Heart left ventricle (tissue), 16 donors: ENCODE data around the gene PXK. TPM values are rescaled to one million over a fixed set of nuclear protein-coding genes. Genes with fewer than 3 reads are reported as not detected.

Source experiments
- ATAC-seq, 4 donors: fragments of 200-7000 bp; cut with Tn5 transposase; one replicate each; pipeline ENCODE4 v1.9.1; 2020 to 2022; ENCODE audit warnings: moderate library complexity in 4 of 4, mild to moderate bottlenecking in 3 of 4, moderate number of reproducible peaks in 1 of 4
- DNase-seq, 5 donors: peaks; one replicate each; pipeline ENCODE4 v3.0.0-alpha.2; 2020
- H3K27ac ChIP-seq, 12 donors: fragments of 200-600 bp; sonication (generic) in 4 of 12; one replicate each; pipeline versions ENCODE4 v1.5.0 to v1.8.0; 2016 to 2022; ENCODE audit warnings: mild to moderate bottlenecking in 2 of 12
- H3K27me3 ChIP-seq, 9 donors: fragments of 200-600 bp; sonication (generic) in 2 of 9; one replicate each; pipeline versions ENCODE4 v1.5.1 to v1.8.0; 2016 to 2022; ENCODE audit warnings: mild to moderate bottlenecking in 3 of 9
- H3K36me3 ChIP-seq, 9 donors: fragments of 200-600 bp; sonication (generic) in 2 of 9; one replicate each; pipeline versions ENCODE4 v1.5.0 to v1.8.0; 2018 to 2022; ENCODE audit warnings: mild to moderate bottlenecking in 2 of 9
- H3K4me1 ChIP-seq, 12 donors: fragments of 200-600 bp; sonication (generic) in 4 of 12; one replicate each; pipeline versions ENCODE4 v1.5.0 to v1.8.0; 2016 to 2022; ENCODE audit warnings: mild to moderate bottlenecking in 3 of 12
- H3K4me3 ChIP-seq, 12 donors: fragments of 200-600 bp; sonication (generic) in 4 of 12; one replicate each; pipeline versions ENCODE4 v1.5.0 to v1.8.0; 2017 to 2022; ENCODE audit warnings: mild to moderate bottlenecking in 9 of 12, moderate library complexity in 4 of 12
- H3K9me3 ChIP-seq, 12 donors: fragments of 200-600 bp; sonication (generic) in 4 of 12; one replicate each; pipeline versions ENCODE4 v1.5.0 to v1.8.0; 2016 to 2022; ENCODE audit warnings: mild to moderate bottlenecking in 1 of 12
- CTCF ChIP-seq, 12 donors: fragments of 200-600 bp; sonication (generic) in 4 of 12; IDR thresholded peaks; one replicate each; pipeline versions ENCODE4 v1.5.0 to v1.8.0; 2018 to 2022; ENCODE audit warnings: antibody characterized with exemption in 12 of 12, mild to moderate bottlenecking in 5 of 12
- POLR2A ChIP-seq, 2 donors: fragments of 450-650 bp; IDR thresholded peaks; one replicate each; pipeline ENCODE4 v1.6.1; 2017; ENCODE audit warnings: antibody characterized with exemption in 2 of 2, mild to moderate bottlenecking in 2 of 2, moderate library complexity in 2 of 2
- WGBS, 4 donors: extraction: QIAGEN DNeasy Blood & Tissue Kit in 2 of 4; methylation state at CpG; one replicate each; pipeline versions ENCODE4 v1.1.5 to v1.1.7; 2013 to 2018; 5-methylcytosine and 5-hydroxymethylcytosine counted together
- intact Hi-C, 10 donors: fragments of 100-400 bp; cut with DNase I; formaldehyde crosslinking; loops; one replicate each; pipeline versions ENCODE4 v1.11.1 to v1.14.2; 2022
- polyA plus RNA-seq, 2 donors: library from polyadenylated mRNA; stranded (reverse); fragments of 200-250 nt; gene quantifications; one replicate each; pipeline ENCODE4 v1.2.3, GENCODE V29; 2013
- total RNA-seq, 9 donors: library from RNA; depleted of rRNA in 2 of 9; stranded (reverse); fragments of >200 nt in 2 of 9; fragmentation: NEBNext Ultra II Directional in 3 of 9; extraction: Animal tissue kit (Norgen Biotek cat#: 25700) in 3 of 9; gene quantifications; one replicate each; pipeline versions ENCODE4 v1.1.0 to v1.2.4, GENCODE V29; 2016 to 2023
- donor health status: ischemic (EF 13 %, LVEDD 7.1; RV severe dilation, severe dysfunction).
- donor health status: healthy with polysubstance abuse.
- donor health status: DM: no; HTN: yes; CAD: no.
- donor health status: DM: no; HTN: no; CAD: no.
- donor health status: ischemic (EF 25% LVEDD 6.9; RV normal size, moderate dysfunction).
- donor health status: ischemic (EF 25% LVEDD 5.7; RV mildly dilated, moderate dysfunction).
- donor health status: healthy.
- donor health status: DM: yes; HTN: yes; CAD: no.
- donor health status: ischemic (EF 35%, LVEDD 5.7; RV mildly dilated, moderate dysfunction).
- donor health status: nonischemic (EF 11% LVEDD 7.7; RV severe dilation, severe dysfunction).
- donor health status: DM: yes; HTN: yes; CAD: no.
- donor health status: PGD.
- donor health status: ischemic (EF 29% LVEDD 5.4; RV normal size, mild dysfunction).
- donor health status: nonischemic (EF 23%, LVEDD 6.1; RV moderate dilation, normal function).

The PXK gene
- total and polyA plus RNA-seq, 11 donors: 3.4 to 24.3 (median 12.7) TPM

DNA sequence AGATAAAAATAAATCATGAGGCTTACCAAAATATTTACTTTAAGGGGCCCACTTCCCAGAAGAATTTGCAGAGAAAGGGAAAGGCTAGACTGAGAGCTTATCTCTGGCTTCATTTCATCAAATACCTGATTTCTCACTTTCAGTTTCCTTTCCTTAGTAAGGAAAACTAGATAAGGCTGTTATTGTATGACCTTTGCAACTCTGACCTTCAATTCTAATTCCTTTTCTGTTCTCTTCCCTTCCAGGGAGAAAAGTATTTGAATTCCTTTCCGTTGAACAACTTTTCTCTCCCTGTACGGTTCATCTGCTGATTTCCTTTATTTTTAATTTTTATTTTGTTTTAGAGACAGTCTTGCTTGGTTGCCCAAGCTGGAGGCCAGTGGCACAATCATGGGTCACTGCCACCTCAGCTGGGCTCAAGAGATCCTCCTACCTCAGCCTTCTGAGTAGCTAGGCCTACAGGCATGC lies 7.1 kb upstream of the PXK start:
- Histone ChIP-seq H3K27ac (peak overlapping the region in 8 of 12 donors; percentile 0 to 67 (median 23)), H3K27me3 (no peaks in the 10 kb centered on the region), H3K36me3 (peaks cover 0 to 5% (median 0%) of the 10 kb centered on the region in 9 donors), H3K4me3 (no peak overlapping the region), H3K9me3 (no peaks in the 10 kb centered on the region), H3K4me1 (peaks cover 0 to 23% (median 10%) of the 10 kb centered on the region in 12 donors)
- intact Hi-C loops: loop anchor here in 1 of 10 donors (5.0 kb wide), 1 partner anchor 162 kb away; no protein-coding TSS in a partner anchor
- no peak for ATAC-seq
- WGBS, 4 donors: 37 to 58% (median 49%) methylated on average over 2 of the region's 2 CpGs
- TF ChIP-seq CTCF (IDR thresholded peaks at IDR 0.05): no peak
- no peak for TF ChIP-seq POLR2A (IDR thresholded peaks at IDR 0.05)
- no peak for DNase-seq

DNA sequence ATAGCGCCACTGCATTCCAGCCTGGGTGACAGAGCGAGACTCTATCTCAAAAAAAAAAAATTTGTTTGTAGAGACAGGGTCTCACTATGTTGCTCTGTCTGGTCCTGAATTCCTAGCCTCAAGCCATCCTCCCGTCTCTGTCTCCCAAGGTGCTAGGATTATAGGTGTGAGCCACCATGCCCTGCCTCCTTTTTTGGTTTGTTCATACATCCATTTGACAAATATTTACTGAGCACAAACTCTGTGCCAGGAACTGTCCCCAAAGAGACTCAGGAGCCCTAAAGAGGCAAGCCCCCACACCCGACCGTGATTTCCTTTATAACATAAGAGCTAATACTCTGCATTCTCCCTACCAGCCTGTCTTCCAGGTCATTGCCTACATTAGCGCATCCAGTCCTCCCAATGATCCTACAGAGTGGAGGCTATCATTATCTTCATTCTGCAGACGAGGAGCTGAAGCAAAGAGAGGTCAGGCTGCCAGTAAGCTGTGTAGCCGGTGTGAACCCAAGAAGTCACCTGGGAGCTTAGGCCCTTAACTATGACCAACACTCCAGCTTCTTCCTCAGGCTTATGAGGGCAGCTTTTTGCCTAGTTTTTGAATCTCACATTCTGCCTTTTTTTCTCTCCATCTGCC lies 6.3 kb upstream of the PXK start:
- DNase-seq: no peak
- H3K27ac ChIP-seq: no peak overlapping the region
- H3K4me1 ChIP-seq: peaks cover 0 to 23% (median 10%) of the 10 kb centered on the region in 12 donors
- peaks cover 0 to 2% (median 0%) of the 10 kb centered on the region in 9 donors for H3K36me3 ChIP-seq
- H3K4me3 ChIP-seq: no peak overlapping the region
- intact Hi-C loops: loop anchor here in 1 of 10 donors (5.0 kb wide), 1 partner anchor 161 kb away; no protein-coding TSS in a partner anchor
- H3K27me3 ChIP-seq: no peaks in the 10 kb centered on the region
- ATAC-seq: no peak
- TF ChIP-seq POLR2A (IDR thresholded peaks at IDR 0.05): no peak
- no peak for TF ChIP-seq CTCF (IDR thresholded peaks at IDR 0.05)
- 94 to 97% (median 96%) methylated on average over 8 of the region's 8 CpGs for WGBS, 4 donors
- H3K9me3 ChIP-seq: no peaks in the 10 kb centered on the region

- WGBS, 4 donors: 88 to 94% (median 91%) methylated on average over 8 of the region's 8 CpGs
- Histone ChIP-seq H3K9me3 (no peaks in the 10 kb centered on the region), H3K27me3 (no peaks in the 10 kb centered on the region), H3K4me1 (peaks cover 0 to 39% (median 23%) of the 10 kb centered on the region in 12 donors), H3K36me3 (no peaks in the 10 kb centered on the region), H3K27ac (no peak overlapping the region), H3K4me3 (no peak overlapping the region)
- no peak for ATAC-seq
- DNase-seq: no peak
- TF ChIP-seq POLR2A (IDR thresholded peaks at IDR 0.05) (no peak), CTCF (IDR thresholded peaks at IDR 0.05) (no peak)
- intact Hi-C loops: loop anchor here in 1 of 10 donors (5.0 kb wide), 1 partner anchor 158 kb away; no protein-coding TSS in a partner anchor
These were observed 3.4 kb upstream of the PXK start for GRCh38 chr3:58329150-58329921.

GRCh38 chr3:58329922-58330413 lies 2.7 kb upstream of the PXK start:
- Histone ChIP-seq H3K36me3 (no peaks in the 10 kb centered on the region), H3K9me3 (no peaks in the 10 kb centered on the region), H3K27me3 (no peaks in the 10 kb centered on the region), H3K4me1 (peaks cover 0 to 37% (median 25%) of the 10 kb centered on the region in 12 donors), H3K4me3 (no peak overlapping the region), H3K27ac (no peak overlapping the region)
- WGBS, 4 donors: 91 to 96% (median 94%) methylated on average over 5 of the region's 5 CpGs
- intact Hi-C loops: loop anchor here in 9 of 10 donors (5.0 to 10.0 kb wide), 5 partner anchors 82 to 165 kb away; partner anchors contain the start of gene KCTD6 (in 8 of the 9)
- TF ChIP-seq CTCF (IDR thresholded peaks at IDR 0.05) (no peak), POLR2A (IDR thresholded peaks at IDR 0.05) (no peak)
- ATAC-seq: no peak
- DNase-seq: no peak
